ENCODE measurements around the gene RGS13.

DNA sequence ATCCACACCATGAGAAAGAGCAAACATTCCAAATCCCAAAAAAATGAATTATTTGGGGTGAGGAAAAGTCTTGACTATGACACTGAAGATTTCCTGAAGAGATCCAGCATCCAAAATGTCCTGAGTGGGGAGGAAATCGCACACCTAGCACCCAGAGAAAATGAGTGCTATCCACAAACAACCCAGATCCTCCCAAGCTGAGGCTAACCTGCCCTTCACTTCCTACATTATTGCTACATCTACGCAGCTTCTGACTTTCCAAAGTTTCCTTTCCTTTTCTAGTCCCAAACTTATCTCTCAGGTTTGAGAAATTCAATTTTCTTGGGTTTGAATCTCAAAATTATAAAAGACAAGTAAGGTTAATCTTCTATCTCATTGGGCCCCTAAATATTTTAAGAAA lies 906 bp upstream of the RGS13 start:
- TF ChIP-seq POLR2A (IDR thresholded peaks at IDR 0.05), result no peak
- TF ChIP-seq, protein P1, sequence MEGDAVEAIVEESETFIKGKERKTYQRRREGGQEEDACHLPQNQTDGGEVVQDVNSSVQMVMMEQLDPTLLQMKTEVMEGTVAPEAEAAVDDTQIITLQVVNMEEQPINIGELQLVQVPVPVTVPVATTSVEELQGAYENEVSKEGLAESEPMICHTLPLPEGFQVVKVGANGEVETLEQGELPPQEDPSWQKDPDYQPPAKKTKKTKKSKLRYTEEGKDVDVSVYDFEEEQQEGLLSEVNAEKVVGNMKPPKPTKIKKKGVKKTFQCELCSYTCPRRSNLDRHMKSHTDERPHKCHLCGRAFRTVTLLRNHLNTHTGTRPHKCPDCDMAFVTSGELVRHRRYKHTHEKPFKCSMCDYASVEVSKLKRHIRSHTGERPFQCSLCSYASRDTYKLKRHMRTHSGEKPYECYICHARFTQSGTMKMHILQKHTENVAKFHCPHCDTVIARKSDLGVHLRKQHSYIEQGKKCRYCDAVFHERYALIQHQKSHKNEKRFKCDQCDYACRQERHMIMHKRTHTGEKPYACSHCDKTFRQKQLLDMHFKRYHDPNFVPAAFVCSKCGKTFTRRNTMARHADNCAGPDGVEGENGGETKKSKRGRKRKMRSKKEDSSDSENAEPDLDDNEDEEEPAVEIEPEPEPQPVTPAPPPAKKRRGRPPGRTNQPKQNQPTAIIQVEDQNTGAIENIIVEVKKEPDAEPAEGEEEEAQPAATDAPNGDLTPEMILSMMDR (IDR thresholded peaks at IDR 0.05 in 8 of 11, conservative IDR thresholded peaks at IDR 0.05 in 3 of 11), result no peak
